ENCODE data around the gene CD247. TPM values are rescaled to one million over a fixed set of nuclear protein-coding genes. Genes with fewer than 3 reads are reported as not detected.

CD247 gene
- total RNA-seq, 1 experiment from 2014 or later, result 9.3 TPM

GRCh38 chr1:167543199-167543990 lies 25.1 kb upstream of the CD247 start:
- DNase-seq (ENCODE audit: low spot score), result no peak
- in situ Hi-C loops (cut with HindIII; ENCODE audit: low sequenced_read_pairs), result no loop called here

GRCh38 chr1:167542109-167543032 lies 24.0 kb upstream of the CD247 start:
- DNase-seq (ENCODE audit: low spot score), result no peak
- in situ Hi-C loops (cut with HindIII; ENCODE audit: low sequenced_read_pairs), result no loop called here

GRCh38 chr1:167541610-167542009 lies 23.3 kb upstream of the CD247 start:
- no peak for DNase-seq (ENCODE audit: low spot score)
- in situ Hi-C loops (cut with HindIII; ENCODE audit: low sequenced_read_pairs), result no loop called here

GRCh38 chr1:167541003-167541402 lies 22.7 kb upstream of the CD247 start:
- in situ Hi-C loops (cut with HindIII; ENCODE audit: low sequenced_read_pairs), result no loop called here
- DNase-seq (ENCODE audit: low spot score), result no peak

GRCh38 chr1:167538657-167539056 lies 20.3 kb upstream of the CD247 start:
- in situ Hi-C loops (cut with HindIII; ENCODE audit: low sequenced_read_pairs), result loop anchor here (10.0 kb wide), 1 partner anchor 134 kb away; no protein-coding TSS in a partner anchor
- DNase-seq (ENCODE audit: low spot score), result peak; percentile 56

GRCh38 chr1:167533851-167534300 lies 15.5 kb upstream of the CD247 start:
- DNase-seq (ENCODE audit: low spot score), result peak; percentile 85
- in situ Hi-C loops (cut with HindIII; ENCODE audit: low sequenced_read_pairs), result loop anchor here (10.0 kb wide), 1 partner anchor 129 kb away; no protein-coding TSS in a partner anchor

GRCh38 chr1:167532964-167533824 lies 14.9 kb upstream of the CD247 start:
- in situ Hi-C loops (cut with HindIII; ENCODE audit: low sequenced_read_pairs), result loop anchor here (10.0 kb wide), 1 partner anchor 128 kb away; no protein-coding TSS in a partner anchor
- no peak for DNase-seq (ENCODE audit: low spot score)

- DNase-seq (ENCODE audit: low spot score), result peak; percentile 37
- in situ Hi-C loops (cut with HindIII; ENCODE audit: low sequenced_read_pairs), result loop anchor here (10.0 kb wide), 1 partner anchor 128 kb away; no protein-coding TSS in a partner anchor
Observed at GRCh38 chr1:167532375-167532774, 14.0 kb upstream of the CD247 start.

- peak; percentile 74 for DNase-seq (ENCODE audit: low spot score)
- in situ Hi-C loops (cut with HindIII; ENCODE audit: low sequenced_read_pairs), result loop anchor here (10.0 kb wide), 1 partner anchor 125 kb away; no protein-coding TSS in a partner anchor
Observed at GRCh38 chr1:167529829-167530474, 11.6 kb upstream of the CD247 start.

GRCh38 chr1:167528057-167528728 lies 9.9 kb upstream of the CD247 start:
- DNase-seq (ENCODE audit: low spot score), result no peak
- in situ Hi-C loops (cut with HindIII; ENCODE audit: low sequenced_read_pairs), result no loop called here

- in situ Hi-C loops (cut with HindIII; ENCODE audit: low sequenced_read_pairs), result no loop called here
- no peak for DNase-seq (ENCODE audit: low spot score)
Observed at GRCh38 chr1:167526667-167527383, 8.5 kb upstream of the CD247 start.

GRCh38 chr1:167524651-167525050 lies 6.3 kb upstream of the CD247 start:
- in situ Hi-C loops (cut with HindIII; ENCODE audit: low sequenced_read_pairs), result no loop called here
- no peak for DNase-seq (ENCODE audit: low spot score)

GRCh38 chr1:167522246-167522645 lies 3.9 kb upstream of the CD247 start:
- in situ Hi-C loops (cut with HindIII; ENCODE audit: low sequenced_read_pairs), result no loop called here
- DNase-seq (ENCODE audit: low spot score), result no peak

- in situ Hi-C loops (cut with HindIII; ENCODE audit: low sequenced_read_pairs), result no loop called here
- DNase-seq (ENCODE audit: low spot score), result no peak
Observed at GRCh38 chr1:167520711-167521206, 2.4 kb upstream of the CD247 start.

GRCh38 chr1:167517535-167518330 lies 596 bp downstream of the CD247 start:
- in situ Hi-C loops (cut with HindIII; ENCODE audit: low sequenced_read_pairs), result no loop called here
- DNase-seq (ENCODE audit: low spot score), result no peak
